Stimulated activated CD4-positive, alpha-beta T cell treated with anti-CD3 and anti-CD28 coated beads, Interleukin-4, amount 100 ng/mL, for 24 hours (primary cell): Measurements from ENCODE around the gene MBD3L1.

Source experiments
- DNase-seq: peaks from one replicate; pipeline ENCODE4 v3.0.0-alpha.2; 2020

Gene MBD3L1

GRCh38 chr19:8881512-8881911 lies 49.3 kb downstream of the MBD3L1 start:
- DNase-seq, result no peak

- DNase-seq, result no peak
These were observed 52.2 kb downstream of the MBD3L1 start for GRCh38 chr19:8884416-8884815.

- no peak for DNase-seq
These were observed 55.2 kb downstream of the MBD3L1 start for GRCh38 chr19:8887364-8887763.

GRCh38 chr19:8890260-8890659 lies 58.1 kb downstream of the MBD3L1 start:
- no peak for DNase-seq
